ENCODE data around the gene BAD.

- TF ChIP-seq CTCF (conservative IDR thresholded peaks at IDR 0.05 in 1 of 2, IDR thresholded peaks at IDR 0.05 in 1 of 2; ENCODE audit: extremely low read depth in 1 of 2, insufficient read depth in 1 of 2, low read depth in 1 of 2, low read length in 2 of 2) (peak; percentile 43 to 66), EZH2 (IDR thresholded peaks at IDR 0.05; ENCODE audit: borderline replicate concordance, low read length) (no peak)
These were observed 33.3 kb downstream of the BAD start, which contains the start of gene PLCB3 for GRCh38 chr11:64251016-64251752.

All from mammary epithelial cell (primary cell).